CD4-positive, alpha-beta T cell treated with Interleukin-15 for 1 hour (primary cell): ENCODE data around the gene CFLAR.
"Not testable (repeated sequence)": the region's sequence is repeated elsewhere in the genome, so short reads cannot be mapped to it uniquely, and the experiment has no call there.

Source experiments
- DNase-seq: peaks from one replicate; pipeline ENCODE4 v3.0.0-alpha.2; 2020

CFLAR gene

DNA sequence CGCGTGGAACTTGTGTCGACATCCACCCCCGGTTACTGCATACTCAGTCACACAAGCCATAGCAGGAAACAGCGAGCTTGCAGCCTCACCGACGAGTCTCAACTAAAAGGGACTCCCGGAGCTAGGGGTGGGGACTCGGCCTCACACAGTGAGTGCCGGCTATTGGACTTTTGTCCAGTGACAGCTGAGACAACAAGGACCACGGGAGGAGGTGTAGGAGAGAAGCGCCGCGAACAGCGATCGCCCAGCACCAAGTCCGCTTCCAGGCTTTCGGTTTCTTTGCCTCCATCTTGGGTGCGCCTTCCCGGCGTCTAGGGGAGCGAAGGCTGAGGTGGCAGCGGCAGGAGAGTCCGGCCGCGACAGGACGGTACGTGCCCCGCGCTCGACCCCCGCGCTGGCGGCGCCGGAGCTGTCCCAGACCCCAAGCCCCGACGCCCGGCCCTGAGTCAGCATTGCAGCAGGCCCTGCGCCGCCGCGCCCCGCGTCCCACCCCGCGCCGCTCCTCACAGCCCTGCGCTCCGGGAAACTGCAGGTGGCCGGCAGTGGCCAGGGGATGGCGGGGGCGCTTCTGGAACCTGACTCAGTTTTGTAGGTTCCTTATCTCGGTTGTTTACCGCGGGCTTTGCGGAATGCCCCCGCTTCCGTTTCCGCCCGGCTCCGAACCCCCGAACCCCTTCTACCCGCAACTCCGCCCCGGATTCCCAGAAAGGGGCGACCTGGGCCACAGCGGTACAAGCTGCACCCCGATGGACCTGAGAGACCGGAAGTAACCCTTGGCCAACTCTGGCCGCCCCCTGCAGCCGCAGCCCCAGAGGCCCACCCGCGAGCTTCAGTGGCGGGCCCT lies at the start of gene CFLAR:
Gene CFLAR, plus strand, starts transcription at position 50 of the 844 bp plus-strand sequence. CDS start 13,702 bp downstream, outside the sequence.
- peak; percentile 86 for DNase-seq

DNA sequence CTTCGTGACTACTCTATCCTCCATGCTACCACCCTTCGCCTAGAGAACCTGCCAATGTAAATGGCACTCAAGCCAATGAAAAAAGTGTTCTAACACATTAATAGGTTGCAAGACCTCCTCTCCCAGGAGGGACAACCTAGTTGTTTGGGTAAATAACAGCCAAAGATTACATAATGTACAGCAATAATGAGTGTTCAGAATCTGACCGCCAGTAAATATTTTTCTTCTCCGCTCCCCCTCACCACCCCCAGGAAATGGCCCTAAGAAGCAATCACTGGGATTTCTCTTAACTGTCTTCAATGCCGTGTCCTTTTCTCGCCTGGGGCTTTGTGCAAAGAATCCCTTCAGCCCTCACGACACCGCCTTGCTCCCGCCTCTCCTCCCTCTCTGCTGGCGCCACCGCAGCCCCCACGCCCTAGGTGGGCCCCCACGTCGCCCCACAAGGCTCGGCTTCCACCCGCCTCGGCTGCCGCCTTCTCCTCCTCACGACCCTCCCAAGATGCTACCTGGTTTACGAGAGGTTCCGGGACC lies 45.0 kb upstream of the CFLAR start:
- no peak for DNase-seq

DNA sequence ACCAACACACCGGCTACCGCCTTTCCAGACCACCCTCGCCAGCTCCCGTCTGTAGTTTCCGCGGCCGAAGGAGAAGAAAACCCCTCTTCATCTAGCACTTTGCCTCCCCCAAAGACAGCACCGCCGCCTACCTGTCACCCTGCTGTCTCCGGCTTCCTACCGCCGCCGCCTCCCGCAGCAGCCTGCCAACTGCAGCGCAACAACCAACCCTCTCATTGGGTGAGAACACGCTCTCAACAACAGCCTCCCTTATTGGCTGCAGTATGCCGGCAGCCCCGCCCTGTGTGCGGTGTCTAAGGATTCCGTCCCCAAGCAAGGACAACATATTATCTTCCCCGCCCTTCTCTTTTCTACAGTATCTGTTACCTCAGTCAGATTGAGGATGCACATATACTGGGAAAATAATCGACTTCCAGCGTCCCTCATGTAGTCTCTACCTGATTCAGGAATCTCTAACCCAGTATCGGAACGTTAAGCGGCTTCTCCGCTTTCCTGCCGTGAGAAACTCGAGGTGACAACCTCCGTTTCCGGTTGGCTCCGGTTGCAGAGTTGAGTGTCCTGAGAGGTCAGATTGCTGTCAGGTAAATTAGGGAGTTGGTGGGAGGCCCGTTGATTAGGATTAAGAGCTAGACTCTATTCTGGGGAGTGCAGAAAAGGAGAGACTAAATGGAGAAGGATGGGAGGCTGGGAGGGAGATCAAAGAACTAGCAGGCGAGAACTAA lies 44.3 kb upstream of the CFLAR start, which contains the start of the genes HYCC2 and NDUFB3:
Gene HYCC2, minus strand, starts transcription at position 193 of the 722 bp plus-strand sequence. CDS start 47,662 bp downstream, outside the sequence.
Gene NDUFB3, plus strand, starts transcription at position 523 of the 722 bp plus-strand sequence. CDS start 6,882 bp downstream, outside the sequence.
- DNase-seq, result peak; percentile 94

DNA sequence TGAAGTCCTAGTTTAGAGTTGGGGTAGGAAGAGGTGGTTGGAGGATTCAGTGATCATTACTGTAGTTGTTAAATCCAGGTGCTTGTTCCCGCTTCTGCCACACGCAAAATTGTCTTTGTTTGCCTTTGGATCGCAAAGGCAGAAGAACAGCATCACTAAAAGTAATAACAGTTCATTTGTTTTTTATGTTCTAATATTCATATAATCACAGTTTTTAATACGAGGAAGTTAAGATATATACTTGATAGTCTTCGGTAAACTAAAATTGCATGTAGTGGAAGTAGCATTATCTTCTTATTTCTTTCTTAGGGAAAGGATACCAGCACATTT lies 43.8 kb upstream of the CFLAR start:
- no peak for DNase-seq

DNA sequence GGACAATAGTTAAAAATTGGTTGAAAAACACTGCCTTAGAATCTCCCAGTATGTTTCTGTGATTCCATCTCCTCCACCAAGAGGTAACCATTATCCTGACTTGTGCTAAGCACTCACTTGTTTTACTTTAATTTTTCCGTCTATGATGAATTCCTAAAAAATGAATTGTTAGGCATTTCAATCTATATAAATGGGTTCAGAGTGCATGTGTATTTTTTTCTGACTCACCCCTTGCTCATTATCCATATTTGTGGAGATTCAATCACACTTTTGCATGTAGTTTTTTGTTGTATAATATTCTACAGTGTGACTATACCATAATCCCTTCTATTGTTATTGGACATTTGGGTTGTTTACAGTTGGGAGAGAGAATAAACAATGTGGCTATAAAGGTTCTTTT lies 42.9 kb upstream of the CFLAR start:
- no peak for DNase-seq

DNA sequence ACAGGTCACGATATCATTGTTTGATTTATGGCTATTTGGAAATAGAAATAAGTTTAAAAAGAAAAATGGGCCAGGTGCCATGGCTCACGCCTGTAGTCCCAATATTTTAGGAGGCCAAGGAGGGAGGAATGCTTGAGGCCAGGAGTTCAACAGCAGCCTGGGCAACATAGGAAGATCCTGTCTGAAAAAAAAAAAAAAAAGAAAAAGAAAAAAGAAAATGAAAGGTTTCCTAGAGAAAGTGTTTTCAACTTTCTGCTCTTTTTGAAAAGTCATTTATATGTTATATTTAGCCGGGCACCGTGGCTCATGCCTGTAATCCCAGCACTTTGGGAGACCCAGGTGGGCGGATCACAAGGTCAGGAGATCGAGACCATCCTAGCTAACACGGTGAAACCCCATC lies 41.0 kb upstream of the CFLAR start:
- no peak for DNase-seq

DNA sequence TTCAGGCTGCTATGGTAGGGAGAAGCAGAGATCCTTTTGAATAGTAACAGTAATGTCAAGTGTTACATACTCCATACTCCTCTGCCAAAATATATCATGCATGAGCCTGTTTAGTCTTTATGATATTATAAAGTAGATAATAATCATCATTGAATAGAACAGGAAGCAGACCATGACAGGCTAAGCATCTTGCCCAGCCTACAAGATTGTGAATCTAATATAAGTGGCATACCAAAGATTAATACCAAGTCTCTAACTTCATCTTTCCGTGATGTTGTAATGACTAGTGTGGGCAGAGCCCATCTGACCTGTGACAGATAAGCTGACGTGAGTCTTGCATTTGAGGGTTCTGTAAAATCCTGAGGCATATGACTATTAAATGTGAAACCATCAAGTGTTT lies 31.1 kb upstream of the CFLAR start:
- no peak for DNase-seq

DNA sequence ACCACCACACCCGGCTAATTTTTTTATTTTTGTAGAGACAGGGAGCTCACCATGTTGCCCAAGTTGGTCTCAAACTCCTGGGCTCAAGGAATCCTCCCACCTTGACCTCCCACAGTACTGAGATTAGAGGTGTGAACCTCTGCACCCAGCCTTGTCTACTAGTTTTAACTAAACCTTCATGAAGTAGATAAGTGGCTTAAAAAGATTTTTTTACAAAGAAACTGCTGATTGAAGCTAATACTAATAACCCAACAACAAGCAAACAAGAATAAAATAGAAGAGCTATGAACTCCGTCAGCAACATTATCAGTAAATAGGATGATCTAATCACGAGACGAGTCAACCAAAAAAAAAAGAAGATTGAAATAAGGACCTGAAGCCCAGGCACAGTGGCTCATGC lies 25.4 kb upstream of the CFLAR start:
- no peak for DNase-seq

DNA sequence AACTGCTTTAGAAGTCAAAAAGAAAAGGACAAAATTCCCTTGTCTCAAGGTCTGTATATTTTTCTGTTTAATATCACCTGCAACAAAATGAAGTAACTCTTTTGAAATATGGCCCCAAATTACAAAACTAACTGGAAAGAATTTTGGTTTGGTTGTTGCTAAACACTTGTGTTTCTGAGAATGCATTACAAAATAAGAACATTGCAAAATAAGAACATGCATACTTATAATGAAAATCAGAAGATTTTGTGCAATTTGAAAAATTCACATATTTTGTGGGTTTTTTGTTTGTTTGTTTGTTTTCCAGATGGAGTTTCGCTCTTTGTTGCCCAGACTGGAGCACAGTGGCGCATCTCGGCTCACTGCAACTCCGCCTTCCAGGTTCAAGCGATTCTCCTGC lies 22.4 kb upstream of the CFLAR start:
- no peak for DNase-seq

DNA sequence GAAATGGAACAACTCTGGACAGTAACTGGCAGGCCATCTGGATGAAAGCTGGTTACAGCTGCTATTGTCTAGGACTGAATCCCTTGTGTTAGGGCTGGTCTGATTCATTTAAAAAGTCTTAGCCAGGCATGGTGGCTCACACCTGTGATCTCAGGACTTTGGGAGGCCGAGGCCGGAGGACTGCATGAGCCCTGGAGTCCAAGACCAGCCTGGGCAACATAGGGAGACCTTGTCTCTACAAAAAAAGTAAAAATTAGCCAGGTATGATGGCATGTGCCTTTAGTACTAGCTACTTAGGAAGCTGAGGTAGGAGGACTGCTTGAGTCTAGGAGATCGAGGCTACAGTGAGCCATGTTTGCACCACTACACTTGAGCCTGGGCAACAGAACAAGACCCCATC lies 15.5 kb upstream of the CFLAR start:
- no peak for DNase-seq

DNA sequence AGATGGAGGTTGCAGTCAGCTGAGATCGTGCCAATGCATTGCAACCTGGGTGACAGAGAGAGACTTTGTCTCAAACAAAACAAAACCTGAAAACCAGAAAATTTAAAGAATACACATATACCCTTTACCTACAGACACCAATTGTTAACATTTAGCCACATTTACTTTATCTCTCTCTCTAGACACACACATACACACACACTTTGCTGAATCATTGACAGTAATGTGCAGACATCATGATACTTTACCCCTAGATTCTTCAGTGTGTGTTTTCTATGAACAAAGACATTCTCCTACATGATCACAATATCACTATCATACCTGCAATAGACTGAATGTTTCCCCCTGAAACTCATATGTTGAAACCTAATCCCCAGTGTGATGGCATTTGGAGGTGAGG lies 10.2 kb upstream of the CFLAR start:
- no peak for DNase-seq

DNA sequence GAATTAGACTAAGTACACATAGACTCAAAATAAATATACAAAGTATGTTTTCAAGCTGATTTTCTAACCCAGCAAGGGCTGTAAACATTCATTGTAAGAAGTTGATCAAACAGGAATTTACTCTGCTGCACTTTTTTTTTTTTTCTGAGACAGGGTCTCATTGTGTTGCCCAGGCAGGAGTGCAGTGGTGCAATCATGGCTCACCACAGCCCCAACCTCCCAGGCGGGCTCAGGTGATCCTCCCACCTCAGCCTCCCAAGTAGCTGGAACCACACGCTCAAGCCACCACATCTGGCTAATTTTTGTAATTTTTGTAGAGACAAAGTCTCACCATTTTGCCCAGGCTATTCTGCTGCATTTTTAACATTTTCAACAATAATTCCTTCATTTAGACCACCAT lies 8.3 kb upstream of the CFLAR start:
- DNase-seq, result no peak

DNA sequence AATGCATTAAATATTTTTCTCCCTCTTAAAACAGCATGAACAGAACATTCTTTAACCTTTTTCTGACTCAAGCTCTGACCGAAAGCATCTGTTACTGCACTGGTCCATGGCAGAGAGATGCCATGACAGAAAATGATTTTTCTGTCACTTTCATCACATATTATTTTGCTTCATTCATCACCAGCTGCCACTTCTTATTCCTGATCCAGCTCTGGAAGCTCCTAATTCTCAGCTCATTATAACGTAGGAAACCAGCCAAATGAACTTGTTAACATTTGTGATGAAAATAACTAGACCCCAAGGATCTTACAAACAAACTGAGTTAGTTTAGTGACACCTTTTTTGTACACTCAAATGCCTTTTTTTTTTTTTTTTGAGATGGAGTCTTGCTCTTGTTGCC lies 7.6 kb upstream of the CFLAR start:
- no peak for DNase-seq

DNA sequence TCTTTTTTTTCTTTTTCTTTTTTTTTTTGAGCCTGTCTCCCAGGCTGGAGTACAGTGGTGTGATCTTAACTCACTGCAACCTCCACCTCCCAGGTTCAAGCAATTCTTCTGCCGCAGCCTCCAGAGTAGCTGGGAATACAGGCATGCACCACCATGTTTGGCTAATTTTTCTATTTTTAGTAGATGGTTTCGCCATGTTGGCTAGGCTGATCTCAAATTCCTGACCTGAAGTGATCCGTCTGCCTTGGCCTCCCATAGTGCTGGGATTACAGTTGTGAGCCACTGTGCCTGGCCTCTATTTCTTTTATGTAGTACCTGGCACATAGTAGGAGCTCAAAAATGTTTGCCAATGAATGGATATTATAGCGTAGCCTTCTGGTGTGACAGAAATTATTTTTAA lies 6.8 kb upstream of the CFLAR start:
- no peak for DNase-seq

DNA sequence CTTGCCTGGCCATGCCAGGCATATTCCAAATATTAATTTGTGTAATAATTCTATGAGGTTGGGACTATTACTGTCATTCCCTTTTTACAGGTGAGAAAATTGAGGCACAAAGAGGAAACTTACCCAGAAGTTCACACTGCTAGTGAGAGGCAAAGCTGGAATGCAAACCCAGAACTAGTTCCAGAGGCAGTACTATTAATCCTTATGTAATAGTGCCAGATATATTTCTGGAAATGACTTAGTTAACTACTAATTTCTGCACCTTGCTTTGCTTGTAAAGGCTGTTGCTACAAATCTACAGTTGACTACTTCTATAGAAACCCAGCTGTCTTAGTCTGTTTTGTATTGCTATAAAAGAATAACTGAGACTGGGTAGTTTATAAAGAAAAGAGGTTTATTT lies 5.3 kb upstream of the CFLAR start:
- DNase-seq, result no peak

DNA sequence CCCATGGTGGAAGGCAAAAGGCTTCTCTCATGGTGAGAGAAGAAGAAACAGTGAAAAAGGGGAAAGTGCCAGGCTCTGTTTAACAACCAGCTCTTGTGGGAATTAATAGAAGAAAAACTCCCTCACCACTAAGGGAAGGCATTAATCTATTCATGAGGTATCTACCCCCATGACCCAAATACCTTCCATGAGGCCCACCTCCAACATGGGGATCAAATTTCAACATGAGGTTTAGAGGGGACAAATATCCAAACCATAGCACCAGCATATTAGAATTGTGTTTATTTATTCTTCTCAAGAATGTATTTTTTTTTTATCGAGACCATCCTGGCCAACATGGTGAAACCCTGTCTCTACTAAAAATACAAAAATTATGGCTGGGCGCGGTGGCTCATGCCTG lies 4.9 kb upstream of the CFLAR start:
- DNase-seq, result no peak

DNA sequence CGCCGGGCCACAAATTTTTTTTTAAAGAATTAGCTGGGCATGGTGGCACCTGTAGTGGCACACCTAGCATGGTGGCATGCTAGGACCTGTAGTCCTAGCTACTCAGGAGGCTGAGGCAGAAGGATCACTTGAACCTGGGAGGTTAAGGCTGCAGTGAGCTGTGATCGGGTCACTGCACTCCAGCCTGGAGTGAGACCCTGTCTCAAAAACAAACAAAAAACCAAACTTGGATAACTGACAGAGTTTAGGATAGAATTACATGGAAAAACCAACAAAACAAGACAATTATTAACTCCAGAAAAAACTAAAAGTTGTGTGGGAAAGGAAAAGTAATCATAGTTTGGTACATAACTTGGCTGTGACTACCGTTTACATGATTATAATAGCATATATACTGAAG lies 1.6 kb upstream of the CFLAR start:
- DNase-seq, result no peak

DNA sequence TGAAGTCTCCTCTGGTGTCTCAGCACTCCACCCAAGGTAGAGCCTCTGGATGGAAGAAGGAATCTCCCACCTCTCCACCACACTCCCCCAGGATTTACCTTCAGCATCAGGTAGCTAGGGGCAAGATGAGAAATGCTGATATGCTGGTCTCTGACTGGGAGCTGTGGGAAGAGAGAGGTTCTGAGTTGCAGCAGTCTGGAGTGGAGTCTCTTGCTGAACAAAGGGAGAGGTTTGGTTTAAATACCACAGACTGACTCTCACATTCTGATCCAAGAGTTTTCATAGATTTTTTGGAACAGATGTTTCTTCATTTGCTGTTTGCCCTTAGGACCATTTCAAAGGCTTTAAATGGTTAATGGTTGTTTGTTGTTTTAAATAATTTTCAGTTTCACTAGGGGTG lies 1.1 kb upstream of the CFLAR start:
- no peak for DNase-seq

DNA sequence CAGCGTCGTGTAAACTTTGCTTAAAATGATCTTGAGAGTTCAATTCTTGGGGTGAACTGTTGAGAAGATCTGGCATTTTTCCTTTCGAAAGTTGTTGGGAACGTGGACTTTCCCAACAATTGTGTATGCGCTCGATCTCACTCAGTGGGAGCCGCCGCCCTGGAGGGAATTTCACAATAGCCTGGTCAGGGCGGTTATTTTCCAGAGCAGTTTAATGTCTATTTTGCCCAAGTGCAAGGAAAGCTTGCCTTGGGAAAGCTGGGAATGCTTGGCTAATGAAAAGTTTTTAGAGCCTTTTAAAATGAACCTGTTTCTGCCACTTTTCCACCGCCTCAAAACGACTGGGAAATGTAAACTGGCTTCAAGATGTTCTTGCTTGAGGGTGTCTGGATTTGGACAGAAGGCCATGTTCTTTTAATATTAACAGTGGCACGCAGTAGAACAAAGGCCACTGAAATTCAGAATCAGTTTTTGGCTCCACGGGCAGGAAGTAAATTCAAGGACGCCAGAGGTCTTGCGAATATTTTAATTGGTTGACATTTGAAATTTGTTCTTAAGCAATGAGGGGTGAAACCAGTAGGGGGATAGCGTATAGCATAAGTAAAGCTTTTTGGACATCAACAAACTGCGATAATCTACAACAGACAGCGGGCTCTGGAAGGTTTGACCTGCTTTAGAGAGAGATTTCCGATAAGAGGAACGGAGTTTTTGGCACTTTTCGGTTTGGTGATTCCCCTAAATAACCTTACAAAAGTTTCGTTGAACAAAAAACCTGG lies 1.2 kb downstream of the CFLAR start:
- DNase-seq, result peak; percentile 48

DNA sequence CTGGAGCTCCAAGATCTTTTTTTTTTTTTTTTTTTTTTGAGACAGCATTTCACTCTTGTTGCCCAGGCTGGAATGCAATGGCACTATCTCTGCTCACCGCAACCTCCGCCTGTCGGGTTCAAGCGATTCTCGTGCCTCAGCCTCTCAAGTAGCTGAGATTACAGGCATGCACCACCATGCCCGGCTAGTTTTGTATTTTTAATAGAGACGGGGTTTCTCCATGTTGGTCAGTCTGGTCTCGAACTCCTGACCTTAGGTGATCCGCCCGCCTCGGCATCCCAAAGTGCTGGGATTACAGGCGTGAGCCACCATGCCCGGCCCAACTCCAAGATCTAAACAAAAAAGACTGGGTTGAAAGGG lies 1.8 kb downstream of the CFLAR start:
- DNase-seq, result not testable (repeated sequence)

DNA sequence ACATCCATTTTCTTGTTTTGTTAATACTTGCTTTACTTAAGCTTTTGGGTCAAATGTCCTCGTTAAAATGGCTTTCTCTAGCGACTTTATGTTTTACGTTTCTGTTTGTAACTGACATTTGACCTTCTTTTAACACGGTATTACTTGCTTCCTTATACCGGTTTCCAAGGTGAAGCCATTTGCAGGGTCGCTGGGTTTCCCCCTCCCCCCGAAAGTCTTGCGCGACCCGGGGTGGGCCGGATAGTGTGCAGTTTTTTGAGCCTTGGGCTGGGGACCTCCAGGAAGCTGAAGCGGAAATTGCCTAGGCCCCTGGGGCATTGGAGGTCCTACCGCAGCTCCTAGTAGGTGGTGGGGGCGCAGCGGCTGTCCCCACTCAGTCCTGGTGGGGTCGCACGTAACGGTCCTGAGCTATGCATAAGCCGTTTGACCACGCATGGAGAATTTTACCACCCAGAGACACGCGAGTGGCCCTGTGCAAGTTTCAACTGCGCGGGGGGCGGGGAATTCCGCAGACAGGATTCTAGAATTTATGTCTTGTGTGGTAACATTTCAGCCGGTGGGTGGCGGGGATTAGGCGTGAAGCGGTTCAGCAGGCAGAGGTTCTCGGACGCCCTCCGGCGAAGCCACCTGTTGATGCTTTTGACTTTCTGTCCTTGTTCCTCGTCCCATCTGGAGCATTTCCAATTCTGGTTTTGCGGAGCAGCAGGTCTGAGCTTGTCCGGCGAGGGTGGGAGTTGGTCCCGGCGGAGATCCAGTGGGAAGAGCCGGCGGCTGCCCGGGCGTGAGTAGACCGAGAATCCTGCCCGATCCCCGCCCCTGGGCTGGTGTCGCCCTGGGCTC lies 2.4 kb downstream of the CFLAR start:
- DNase-seq, result peak; percentile 91
